ENCODE data around the gene FIZ1. TPM values are rescaled to one million over a fixed set of nuclear protein-coding genes. Genes with fewer than 3 reads are reported as not detected.

FIZ1 gene
- total RNA-seq, 1 experiment from 2014 or later = 29.3 TPM

GRCh38 chr19:55613396-55613795 lies 14.1 kb upstream of the FIZ1 start:
- H3K27ac ChIP-seq (ENCODE audit: low read depth, low read length, poor library complexity, severe bottlenecking) = no peak overlapping the region
- BruUV-seq (replicated peaks) = no TSS peak
- POLR2A ChIA-PET (ENCODE audit: low non-redundant PET) = interaction anchor here (0.7 kb wide), 1 partner anchor 14 kb away, joined by 4 read pairs; no protein-coding TSS in a partner anchor
- no peak overlapping the region for H3K4me3 ChIP-seq (ENCODE audit: low read depth, low read length, poor library complexity, severe bottlenecking)
- TF ChIP-seq EZH2 (IDR thresholded peaks at IDR 0.05; ENCODE audit: borderline replicate concordance, low read depth, low read length, poor library complexity, severe bottlenecking) (no peak), CTCF (conservative IDR thresholded peaks at IDR 0.05; ENCODE audit: low read depth, low read length) (no peak)
- peaks cover 30% of the 10 kb centered on the region for H3K36me3 ChIP-seq (ENCODE audit: insufficient read depth, low read length, poor library complexity, severe bottlenecking)
- H3K27me3 ChIP-seq (replicated peaks; ENCODE audit: insufficient read depth, low read depth, low read length, poor library complexity) = no peaks in the 10 kb centered on the region
- no peaks in the 10 kb centered on the region for H3K9me3 ChIP-seq (ENCODE audit: low read depth, low read length, poor library complexity, severe bottlenecking)
- intact Hi-C loops (cut with micrococcal nuclease; ENCODE audit: unreplicated experiment) = no loop called here
- CTCF ChIA-PET = no interaction called here
- H3K4me1 ChIP-seq (ENCODE audit: insufficient read depth, low read length, poor library complexity, severe bottlenecking) = no peaks in the 10 kb centered on the region
- DNase-seq (ENCODE audit: low spot score) = no peak

GRCh38 chr19:55611983-55612645 lies 12.8 kb upstream of the FIZ1 start:
- Histone ChIP-seq H3K27ac (ENCODE audit: low read depth, low read length, poor library complexity, severe bottlenecking) (no peak overlapping the region), H3K27me3 (replicated peaks; ENCODE audit: insufficient read depth, low read depth, low read length, poor library complexity) (no peaks in the 10 kb centered on the region), H3K36me3 (ENCODE audit: insufficient read depth, low read length, poor library complexity, severe bottlenecking) (peaks cover 26% of the 10 kb centered on the region), H3K4me1 (ENCODE audit: insufficient read depth, low read length, poor library complexity, severe bottlenecking) (peaks cover under 1% of the 10 kb centered on the region), H3K4me3 (ENCODE audit: low read depth, low read length, poor library complexity, severe bottlenecking) (no peak overlapping the region), H3K9me3 (ENCODE audit: low read depth, low read length, poor library complexity, severe bottlenecking) (no peaks in the 10 kb centered on the region)
- intact Hi-C loops (cut with micrococcal nuclease; ENCODE audit: unreplicated experiment) = no loop called here
- ChIA-PET POLR2A (ENCODE audit: low non-redundant PET) (no interaction called here), CTCF (no interaction called here)
- TF ChIP-seq EZH2 (IDR thresholded peaks at IDR 0.05; ENCODE audit: borderline replicate concordance, low read depth, low read length, poor library complexity, severe bottlenecking) = no peak
- TF ChIP-seq CTCF (conservative IDR thresholded peaks at IDR 0.05; ENCODE audit: low read depth, low read length) = no peak
- DNase-seq (ENCODE audit: low spot score) = no peak
- no TSS peak for BruUV-seq (replicated peaks)

DNA sequence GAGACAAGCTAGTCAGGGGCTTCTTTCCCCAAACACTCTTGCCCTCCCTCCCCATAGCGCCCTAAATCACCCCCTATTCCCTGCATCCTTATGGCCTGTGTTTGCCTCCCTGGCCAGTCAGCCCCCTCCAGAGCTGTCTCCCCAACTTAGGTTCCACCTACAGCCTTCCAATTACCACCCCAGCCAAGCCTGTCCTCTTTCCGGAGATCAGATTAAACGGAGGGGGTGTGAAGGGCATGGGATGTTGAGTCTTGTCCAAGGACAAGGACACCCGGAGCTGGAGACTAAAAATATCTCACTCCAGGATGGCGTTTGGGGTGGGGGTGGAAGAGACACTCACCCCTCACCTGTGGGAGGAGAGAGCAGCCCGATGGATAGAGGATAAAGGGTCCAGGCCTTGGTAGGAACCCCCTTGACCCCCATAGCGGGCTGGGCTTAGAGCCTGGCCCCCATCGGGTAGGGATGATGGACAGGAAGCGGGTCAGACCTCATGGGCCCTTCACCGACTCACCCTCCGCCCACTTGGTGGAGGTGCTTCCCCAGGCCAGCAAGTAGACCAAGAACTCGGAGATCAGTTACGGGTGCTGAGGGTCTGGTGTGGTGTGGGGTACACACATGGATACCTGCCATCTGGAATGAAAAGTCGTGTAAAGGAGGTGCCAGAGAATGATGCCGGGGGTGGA lies 12.1 kb upstream of the FIZ1 start:
- Histone ChIP-seq H3K27me3 (replicated peaks; ENCODE audit: insufficient read depth, low read depth, low read length, poor library complexity) (no peaks in the 10 kb centered on the region), H3K36me3 (ENCODE audit: insufficient read depth, low read length, poor library complexity, severe bottlenecking) (peaks cover 21% of the 10 kb centered on the region), H3K27ac (ENCODE audit: low read depth, low read length, poor library complexity, severe bottlenecking) (no peak overlapping the region), H3K4me1 (ENCODE audit: insufficient read depth, low read length, poor library complexity, severe bottlenecking) (peaks cover 7% of the 10 kb centered on the region), H3K4me3 (ENCODE audit: low read depth, low read length, poor library complexity, severe bottlenecking) (no peak overlapping the region), H3K9me3 (ENCODE audit: low read depth, low read length, poor library complexity, severe bottlenecking) (no peaks in the 10 kb centered on the region)
- POLR2A ChIA-PET (ENCODE audit: low non-redundant PET) = no interaction called here
- TF ChIP-seq EZH2 (IDR thresholded peaks at IDR 0.05; ENCODE audit: borderline replicate concordance, low read depth, low read length, poor library complexity, severe bottlenecking) (no peak), CTCF (conservative IDR thresholded peaks at IDR 0.05; ENCODE audit: low read depth, low read length) (no peak)
- CTCF ChIA-PET = no interaction called here
- no peak for DNase-seq (ENCODE audit: low spot score)
- BruUV-seq (replicated peaks) = no TSS peak
- intact Hi-C loops (cut with micrococcal nuclease; ENCODE audit: unreplicated experiment) = no loop called here

Measured in A673 (cell line).